GM18951 (cell line): ENCODE data around the gene STK17B.

Experiments
- POLR2A ChIP-seq: IDR thresholded peaks from 4 replicates; pipeline ENCODE4 v1.6.1; 2011; ENCODE audit warnings: mild to moderate bottlenecking; ENCODE audit not compliant: insufficient read length, insufficient read depth; ENCODE audit errors: extremely low read depth
- in situ Hi-C: fragments of 300-500 bp; cut with MboI; formaldehyde crosslinking; loops from one replicate; pipeline ENCODE4 v1.12.0; 2022; ENCODE audit warnings: low sequenced_read_pairs, mixed read lengths, inconsistent platforms; ENCODE audit not compliant: unreplicated experiment

Gene STK17B

DNA sequence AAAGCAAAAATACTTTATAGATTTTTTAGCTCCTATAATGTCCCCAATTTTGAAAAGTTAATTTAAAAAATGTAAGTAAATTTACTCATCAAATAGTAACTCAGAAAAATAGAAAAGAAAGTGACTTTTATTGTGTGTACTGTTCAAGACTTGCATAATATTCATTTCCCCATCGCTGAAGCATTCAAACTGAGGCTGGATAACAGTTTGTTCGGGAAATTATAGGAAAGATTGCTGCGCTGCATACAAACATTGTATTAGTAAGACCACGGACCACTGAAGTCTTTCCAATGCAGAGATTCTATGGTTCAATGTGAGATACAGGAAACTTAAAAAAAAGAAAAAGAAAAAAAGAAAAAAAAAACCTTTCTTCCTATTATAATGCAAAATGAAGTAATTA is 10.4 kb downstream of the STK17B start:
- TF ChIP-seq POLR2A, result no peak
- in situ Hi-C loops, result no loop called here

DNA sequence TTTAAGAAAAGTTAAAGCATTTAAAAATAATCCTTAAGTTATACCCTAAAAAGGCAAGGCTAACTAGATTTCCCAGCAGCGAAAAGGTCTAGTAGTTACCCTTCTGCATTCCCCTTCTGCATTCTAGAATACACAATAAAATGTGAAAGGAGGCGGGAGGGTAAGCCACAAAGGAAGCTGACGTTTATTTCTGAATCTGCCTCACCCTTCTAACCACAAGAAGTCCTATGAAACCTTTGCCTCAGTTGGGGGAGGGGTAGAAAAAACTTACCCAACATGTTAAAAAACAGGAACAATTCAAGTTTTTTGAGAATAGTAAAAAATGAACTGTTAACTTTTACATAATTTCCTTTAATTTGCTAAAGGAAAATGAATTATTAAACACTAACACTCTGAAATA is 11.3 kb downstream of the STK17B start:
- in situ Hi-C loops, result no loop called here
- TF ChIP-seq POLR2A, result no peak

DNA sequence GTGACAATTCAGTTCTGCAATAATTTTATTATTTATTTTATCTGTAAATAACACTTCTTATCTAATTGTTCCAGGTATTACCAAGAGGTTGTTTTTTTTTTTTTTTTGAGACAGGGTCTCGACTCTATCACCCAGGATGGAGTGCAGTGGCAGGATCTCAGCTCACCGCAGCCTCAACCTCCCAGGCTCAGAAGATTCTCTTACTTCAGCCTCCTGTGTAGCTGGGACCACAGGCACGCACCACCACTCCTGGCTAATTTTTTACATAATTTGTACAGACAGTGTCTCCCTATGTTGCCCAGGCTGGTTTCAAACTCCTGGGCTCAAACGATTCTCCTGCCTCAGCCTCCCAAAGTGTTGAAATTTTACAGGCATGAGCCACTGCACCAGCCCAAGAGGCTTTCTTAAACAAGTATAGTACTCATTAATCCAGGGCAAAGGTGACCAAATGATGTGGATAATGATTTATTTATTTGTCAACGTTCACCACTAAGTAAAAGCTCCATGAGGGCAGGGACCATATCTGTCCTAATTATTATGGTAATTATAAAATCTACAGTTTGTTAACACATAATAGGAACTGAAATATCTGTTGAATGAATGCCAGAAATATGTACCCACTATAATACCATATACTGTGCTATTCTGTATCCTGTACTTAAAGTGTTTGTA is 12.0 kb downstream of the STK17B start:
- in situ Hi-C loops, result no loop called here
- no peak for TF ChIP-seq POLR2A

DNA sequence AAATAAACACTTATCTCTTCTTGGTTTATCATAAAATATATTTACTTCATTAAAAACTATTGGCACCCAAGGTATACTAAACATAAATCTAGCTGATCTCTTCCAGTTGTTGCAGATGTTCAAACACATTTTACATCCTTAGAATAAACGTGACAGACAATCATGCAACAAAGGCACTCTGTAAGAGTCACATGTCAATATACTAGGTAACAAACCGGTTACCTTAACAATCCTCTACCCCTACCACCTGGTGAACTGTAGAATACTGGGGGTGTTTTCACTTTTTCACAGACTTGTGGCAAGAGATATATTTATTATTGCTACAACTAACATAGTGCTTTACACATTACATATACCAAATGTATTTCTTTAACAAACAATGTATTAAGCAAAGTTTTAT is 15.8 kb downstream of the STK17B start:
- in situ Hi-C loops, result no loop called here
- no peak for TF ChIP-seq POLR2A

DNA sequence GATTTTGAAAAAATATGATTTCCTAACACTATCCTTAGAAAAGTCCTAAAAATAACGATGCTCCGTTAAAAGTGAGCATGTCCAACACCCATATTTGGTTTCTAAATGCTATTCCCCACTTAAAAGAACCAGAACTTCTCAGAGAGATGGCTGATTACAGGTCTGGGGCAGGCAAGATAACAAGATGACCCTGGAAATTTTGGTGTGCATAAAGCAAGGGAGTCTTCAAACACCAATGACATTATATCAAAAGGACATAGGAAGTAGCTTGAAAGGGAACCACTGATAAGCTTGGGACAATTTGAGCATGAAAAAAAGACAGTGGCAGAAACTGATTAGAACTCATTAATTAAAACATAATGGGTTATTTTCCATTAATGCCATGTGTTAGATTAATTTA is 17.9 kb downstream of the STK17B start:
- TF ChIP-seq POLR2A, result no peak
- in situ Hi-C loops, result no loop called here

DNA sequence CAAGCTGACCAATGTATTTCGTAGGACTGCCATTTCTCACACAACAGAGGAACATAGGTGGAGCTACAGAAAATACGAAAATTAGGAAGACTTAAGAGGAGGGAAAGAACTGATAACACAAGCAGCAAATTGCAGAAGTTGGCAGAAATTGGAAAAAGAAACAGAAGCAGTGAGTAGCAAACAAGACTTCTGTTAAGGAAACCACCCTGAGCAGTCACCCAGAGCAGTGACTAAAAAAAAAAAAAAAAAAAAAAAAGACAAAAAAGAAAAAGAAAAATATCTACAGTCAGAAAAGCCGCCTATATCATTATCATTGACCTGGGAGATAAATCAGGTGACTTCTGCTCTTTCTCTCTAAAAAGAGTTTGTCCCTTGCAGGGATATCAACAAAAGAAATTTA is 21.4 kb downstream of the STK17B start:
- TF ChIP-seq POLR2A, result no peak
- in situ Hi-C loops, result no loop called here

DNA sequence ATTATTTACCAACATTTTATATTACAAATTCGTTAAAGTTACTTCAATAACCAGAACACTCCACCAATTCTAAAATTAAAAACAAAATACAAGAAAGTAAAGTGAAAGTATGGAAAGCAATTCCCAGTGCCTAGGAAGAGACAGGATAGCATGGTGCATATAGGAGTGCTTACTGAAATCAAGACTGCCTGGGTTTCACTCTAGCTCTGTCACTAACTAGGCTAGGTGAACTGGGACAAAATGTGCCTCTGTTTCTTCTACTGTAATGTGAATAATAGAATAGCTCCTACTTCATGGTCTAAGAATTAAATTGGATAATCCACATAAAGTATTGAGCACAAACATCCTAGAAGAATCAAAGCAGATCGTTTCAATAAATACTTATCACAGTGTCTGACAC is 22.6 kb downstream of the STK17B start:
- TF ChIP-seq POLR2A, result no peak
- in situ Hi-C loops, result no loop called here

DNA sequence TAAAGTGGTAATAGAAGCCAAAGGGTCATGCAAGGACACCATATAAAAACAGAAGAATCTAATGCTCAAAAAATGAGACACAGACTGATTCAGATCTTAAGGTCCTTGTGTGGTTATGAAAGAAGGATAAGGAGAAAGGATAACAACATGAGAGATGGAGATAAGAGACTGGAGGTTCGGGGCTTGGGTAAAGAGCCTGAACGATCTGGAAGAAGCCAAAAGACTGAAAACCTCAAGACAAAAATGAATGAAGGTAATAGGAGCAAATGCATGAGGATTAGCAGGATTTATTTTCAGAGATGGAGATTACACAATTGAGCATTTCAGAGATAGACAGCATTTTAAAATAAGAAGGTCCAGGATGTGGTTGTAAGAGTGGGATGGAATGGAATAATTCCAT is 26.1 kb downstream of the STK17B start:
- TF ChIP-seq POLR2A, result no peak
- in situ Hi-C loops, result no loop called here

DNA sequence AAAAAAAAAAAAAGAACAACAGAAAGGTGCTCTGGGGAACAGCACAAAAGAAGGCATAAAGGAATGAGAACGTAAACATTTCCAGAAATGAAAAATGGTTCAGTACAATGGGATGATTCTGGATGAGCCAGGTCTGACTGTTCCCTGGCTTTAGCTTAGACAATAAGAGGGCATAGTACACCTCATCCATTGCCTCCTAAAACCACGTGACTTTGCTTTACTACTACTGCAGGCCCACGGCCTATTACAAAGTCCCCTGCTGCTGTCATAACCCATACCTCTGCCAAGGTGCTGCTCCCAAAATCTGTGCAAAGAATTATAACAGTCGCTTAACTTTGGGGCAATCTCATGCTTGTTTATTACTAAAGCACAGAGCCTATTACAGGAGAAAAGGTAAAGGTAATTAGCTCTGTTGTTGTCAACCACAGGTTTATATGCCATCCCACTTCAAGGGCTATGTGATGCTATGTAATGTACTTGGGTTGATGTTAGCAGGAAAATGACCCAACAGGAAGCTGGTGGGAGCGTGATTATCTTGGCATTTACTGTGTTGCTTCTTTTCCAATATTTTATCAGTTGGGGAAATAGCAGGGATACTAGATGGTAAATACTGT is 26.8 kb downstream of the STK17B start:
- in situ Hi-C loops, result no loop called here
- TF ChIP-seq POLR2A, result no peak

DNA sequence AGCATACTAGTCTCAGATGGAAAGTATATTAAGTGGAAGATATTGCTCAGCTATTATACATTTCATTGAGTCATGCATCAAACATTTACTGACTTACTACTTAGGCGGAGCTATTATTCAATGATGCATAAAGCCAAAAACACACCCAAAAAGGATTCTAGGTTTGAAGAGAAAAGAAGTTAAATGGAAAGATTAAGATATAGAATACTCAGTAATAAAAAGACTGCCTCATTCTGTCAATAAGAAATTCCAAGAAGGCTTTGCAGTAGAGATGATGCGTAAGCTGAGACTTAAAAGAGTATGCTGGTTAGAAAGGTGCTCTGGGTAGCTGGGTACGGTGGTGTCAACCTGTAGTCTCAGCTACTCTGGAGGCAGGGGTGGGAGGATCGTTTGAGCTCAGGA is 27.6 kb downstream of the STK17B start:
- in situ Hi-C loops, result no loop called here

DNA sequence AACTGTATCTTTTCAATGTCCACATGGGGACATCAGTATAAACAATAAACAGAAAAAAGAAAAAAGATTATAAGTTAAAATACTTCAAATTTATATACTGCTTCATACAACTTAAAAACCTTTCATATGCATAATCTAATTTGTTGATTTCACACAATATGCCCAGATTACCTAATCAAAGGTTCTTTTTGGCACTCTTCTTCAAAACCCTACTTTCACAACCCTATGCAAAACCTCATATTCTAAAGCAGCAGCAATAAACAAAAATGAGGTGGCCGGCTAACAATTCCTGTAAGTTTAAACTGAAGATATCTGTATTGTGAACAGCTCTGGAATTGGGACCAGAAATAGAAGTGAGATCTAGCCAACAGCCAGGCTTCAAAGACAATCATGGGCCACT is 28.6 kb downstream of the STK17B start:
- in situ Hi-C loops, result no loop called here
- no peak for TF ChIP-seq POLR2A

More for the DNA sequence above, 27.6 kb downstream of the STK17B start:
- no peak for TF ChIP-seq POLR2A

DNA sequence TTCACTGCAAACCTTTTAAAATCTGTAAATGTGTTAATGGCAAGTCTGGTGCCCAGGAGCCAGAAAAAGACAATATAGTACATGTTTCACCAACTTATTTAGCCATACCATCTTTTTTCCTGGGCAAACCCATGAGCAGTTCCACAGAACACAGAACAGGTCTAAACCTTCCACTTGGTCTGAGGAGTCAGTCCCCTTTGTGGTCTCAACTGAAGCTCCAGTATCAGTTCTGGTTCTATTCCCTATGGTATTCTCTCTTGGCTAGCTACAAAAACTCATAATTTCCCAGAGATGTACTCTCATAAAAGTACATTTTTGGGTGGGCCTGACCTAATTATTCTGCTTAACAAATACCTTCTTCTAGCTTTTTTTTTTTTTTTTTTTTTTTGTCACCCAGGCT is 31.2 kb downstream of the STK17B start:
- in situ Hi-C loops, result no loop called here
- no peak for TF ChIP-seq POLR2A

DNA sequence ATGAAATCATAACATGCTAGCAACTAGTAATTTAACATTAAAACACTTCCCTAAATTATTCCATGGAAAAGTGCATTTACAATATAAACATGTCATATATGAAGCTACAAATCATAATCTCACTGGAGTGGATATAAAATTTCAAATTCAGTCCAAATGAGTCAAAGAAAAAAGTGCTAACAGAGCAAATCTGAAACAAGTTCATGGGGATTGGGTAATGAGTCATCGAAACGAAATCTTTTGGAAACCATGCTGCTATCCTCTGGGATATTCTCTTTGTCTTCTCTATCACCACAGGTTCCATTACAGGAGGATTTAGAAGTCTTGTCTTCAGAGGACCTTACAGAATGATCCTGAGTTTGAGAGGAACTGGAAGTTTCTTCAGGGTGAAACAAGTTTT is 34.1 kb downstream of the STK17B start:
- in situ Hi-C loops, result no loop called here
- TF ChIP-seq POLR2A, result no peak

DNA sequence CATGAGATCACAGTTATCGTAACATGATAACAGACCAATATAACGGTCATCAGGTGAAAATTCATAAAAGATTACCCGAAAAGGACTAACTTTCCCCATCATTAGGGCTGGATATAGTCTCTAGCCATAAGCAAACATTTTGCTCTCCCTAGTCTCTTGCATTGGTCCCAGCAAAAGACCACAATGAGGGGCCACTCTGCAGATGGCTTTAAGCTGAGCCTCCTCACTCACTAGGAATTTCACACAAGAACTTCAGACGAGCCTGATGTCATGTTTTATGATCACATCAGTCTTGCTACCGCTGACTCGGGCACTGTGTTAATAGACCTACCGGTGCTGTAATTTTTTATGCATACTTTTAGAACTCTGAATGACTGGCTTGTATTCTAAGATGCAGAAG is 35.2 kb downstream of the STK17B start:
- in situ Hi-C loops, result no loop called here
- TF ChIP-seq POLR2A, result no peak

DNA sequence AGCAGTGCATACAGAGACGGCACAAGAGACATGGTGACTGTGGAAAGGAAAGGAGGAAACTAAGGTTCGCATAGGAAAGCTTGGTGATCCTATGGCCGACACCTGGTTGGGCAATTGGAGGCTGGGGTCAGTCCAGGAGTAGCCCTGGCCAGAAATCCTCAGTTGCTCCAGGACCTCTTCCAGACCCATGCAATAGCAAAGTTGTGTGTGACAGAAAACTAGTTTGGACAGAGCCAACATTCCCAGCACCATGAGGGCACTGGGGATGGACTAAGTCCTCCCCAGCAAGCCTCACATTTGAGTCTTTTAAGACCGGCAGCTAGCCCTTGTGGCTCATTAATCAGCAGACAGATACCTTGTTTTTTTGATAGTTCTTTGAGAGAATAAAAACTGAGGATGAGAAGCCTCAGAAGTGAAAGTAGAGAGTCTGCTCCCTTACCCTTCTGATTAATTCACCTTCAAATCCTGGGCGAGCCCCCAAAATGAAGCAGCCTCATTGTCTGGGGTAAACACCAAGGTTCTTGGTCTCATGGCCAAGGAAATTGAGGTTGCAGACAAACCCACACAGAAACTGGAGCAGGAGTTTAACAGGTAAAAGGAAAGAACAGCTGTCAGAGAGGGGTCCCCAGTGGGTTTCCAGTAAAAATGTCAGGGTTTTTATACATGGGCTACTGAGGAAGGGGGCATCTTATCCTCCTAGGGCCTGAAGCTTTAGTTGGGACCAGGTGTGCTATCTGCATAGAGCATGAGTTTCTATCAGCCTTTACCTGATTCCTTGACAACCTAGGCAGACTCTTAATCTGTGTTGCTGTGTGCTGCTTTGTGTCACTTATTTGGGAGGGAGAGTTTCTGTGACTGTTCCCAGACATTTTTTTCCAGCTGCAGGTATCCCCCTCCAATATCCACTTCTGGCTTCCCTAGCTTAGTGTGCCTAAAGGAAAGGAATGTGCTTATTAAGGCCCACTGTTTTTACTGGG is 39.1 kb downstream of the STK17B start:
- TF ChIP-seq POLR2A, result no peak
- in situ Hi-C loops, result no loop called here
